CD14-positive monocyte (primary cell): ENCODE results near the gene ABCB10. TPM values are rescaled to one million over a fixed set of nuclear protein-coding genes. Genes with fewer than 3 reads are reported as not detected.

Experiments used
- DNase-seq, 3 donors: peaks; one replicate each; pipeline ENCODE4 v3.0.0-alpha.2; 2011 to 2022
- H2AFZ ChIP-seq: 2 replicates; pipeline ENCODE4 v1.6.0; 2012; ENCODE audit warnings: mild to moderate bottlenecking, low read depth, low read length, inconsistent platforms; ENCODE audit not compliant: insufficient read depth, poor library complexity, severe bottlenecking
- H3K27ac ChIP-seq, 2 donors: 1 replicate in 1 of 2; 2 replicates in 1 of 2; pipeline ENCODE4 v1.5.1; 2012 to 2013; ENCODE audit warnings: low read length in 2 of 2, control low read depth in 1 of 2, inconsistent platforms in 1 of 2, low read depth in 1 of 2, mild to moderate bottlenecking in 1 of 2
- H3K27me3 ChIP-seq, 2 donors: one replicate each; pipeline versions ENCODE4 v1.6.0 to v1.6.1; 2011 to 2013; ENCODE audit warnings: low read length in 2 of 2; ENCODE audit not compliant: control insufficient read depth in 2 of 2, insufficient read depth in 2 of 2
- H3K36me3 ChIP-seq, 2 donors: replicated peaks in 1 of 2; 1 replicate in 1 of 2; 2 replicates in 1 of 2; pipeline versions ENCODE4 v1.5.1 to v1.6.1; 2012 to 2013; ENCODE audit warnings: low read length in 2 of 2, control low read depth in 1 of 2, inconsistent platforms in 1 of 2, mild to moderate bottlenecking in 1 of 2; ENCODE audit not compliant: insufficient read depth in 2 of 2, control insufficient read depth in 1 of 2
- H3K4me1 ChIP-seq, 2 donors: 1 replicate in 1 of 2; 2 replicates in 1 of 2; pipeline versions ENCODE4 v1.5.1 to v1.6.1; 2012 to 2013; ENCODE audit warnings: low read length in 2 of 2, control low read depth in 1 of 2, inconsistent platforms in 1 of 2, mild to moderate bottlenecking in 1 of 2, moderate library complexity in 1 of 2; ENCODE audit not compliant: insufficient read depth in 2 of 2, control insufficient read depth in 1 of 2
- H3K4me2 ChIP-seq: replicated peaks from 2 replicates; pipeline ENCODE3; 2012; ENCODE audit warnings: low read length, moderate library complexity, mild to moderate bottlenecking; ENCODE audit not compliant: poor library complexity, severe bottlenecking; ENCODE audit errors: extremely low read depth
- H3K4me3 ChIP-seq, 3 experiments: fragments of 200-600 bp in 1 of 3; sonication (generic) in 1 of 3; replicated peaks in 1 of 3; 1 replicate in 2 of 3; 2 replicates in 1 of 3; pipeline ENCODE4 v1.5.1; 2011 to 2013; ENCODE audit warnings: low read length in 3 of 3, mild to moderate bottlenecking in 3 of 3, control low read depth in 2 of 3, low read depth in 2 of 3, inconsistent platforms in 1 of 3, moderate library complexity in 1 of 3
- H3K79me2 ChIP-seq: 2 replicates; pipeline ENCODE4 v1.6.0; 2012; ENCODE audit warnings: mild to moderate bottlenecking, control low read depth, inconsistent platforms, low read length, moderate library complexity; ENCODE audit not compliant: insufficient read depth
- H3K9ac ChIP-seq: 2 replicates; pipeline ENCODE4 v1.6.0; 2017; ENCODE audit warnings: low read length, mild to moderate bottlenecking; ENCODE audit not compliant: insufficient read depth, poor library complexity, severe bottlenecking
- H3K9me3 ChIP-seq, 2 donors: replicated peaks in 1 of 2; 1 replicate in 1 of 2; 2 replicates in 1 of 2; pipeline versions ENCODE4 v1.5.1 to v1.6.1; 2012 to 2013; ENCODE audit warnings: low read length in 2 of 2, control low read depth in 1 of 2; ENCODE audit not compliant: control insufficient read depth in 1 of 2, insufficient read depth in 1 of 2
- H4K20me1 ChIP-seq: 2 replicates; pipeline ENCODE4 v1.6.0; 2012; ENCODE audit warnings: mild to moderate bottlenecking, low read length, control low read depth, moderate library complexity; ENCODE audit not compliant: insufficient read depth
- H3K27ac Mint-ChIP-seq, 7 donors: one replicate each; pipeline ENCODE4 v1.8.0; 2020; ENCODE audit warnings: mild to moderate bottlenecking in 7 of 7, mixed read lengths in 7 of 7, moderate library complexity in 6 of 7, inconsistent platforms in 2 of 7
- H3K27me3 Mint-ChIP-seq, 3 donors: one replicate each; pipeline ENCODE4 v1.8.0; 2021 to 2022; ENCODE audit warnings: low read depth in 3 of 3, mild to moderate bottlenecking in 3 of 3, mixed read lengths in 3 of 3, moderate library complexity in 3 of 3, inconsistent platforms in 1 of 3
- H3K36me3 Mint-ChIP-seq, 2 donors: one replicate each; pipeline ENCODE4 v1.8.0; 2020; ENCODE audit warnings: mixed read lengths in 2 of 2, inconsistent platforms in 1 of 2, mild to moderate bottlenecking in 1 of 2
- H3K4me1 Mint-ChIP-seq: one replicate; pipeline ENCODE4 v1.8.0; 2020; ENCODE audit warnings: mild to moderate bottlenecking, mixed read lengths
- H3K4me3 Mint-ChIP-seq, 2 donors: one replicate each; pipeline ENCODE4 v1.8.0; 2020; ENCODE audit warnings: mild to moderate bottlenecking in 2 of 2, mixed read lengths in 2 of 2, moderate library complexity in 1 of 2
- H3K9me3 Mint-ChIP-seq, 7 donors: one replicate each; pipeline ENCODE4 v1.8.0; 2020 to 2022; ENCODE audit warnings: mixed read lengths in 7 of 7, mild to moderate bottlenecking in 6 of 7, moderate library complexity in 6 of 7, inconsistent platforms in 2 of 7
- WGBS: methylation state at CpG from one replicate; pipeline ENCODE4 v1.1.5; 2013; ENCODE audit warnings: missing lambda C conversion rate; ENCODE audit not compliant: insufficient coverage; 5-methylcytosine and 5-hydroxymethylcytosine counted together
- intact Hi-C, 2 donors: fragments of 100-400 bp; cut with micrococcal nuclease; formaldehyde crosslinking; loops; one replicate each; pipeline versions ENCODE4 v1.15.0 to v1.15.1; 2023
- polyA plus RNA-seq, 3 donors: library from polyadenylated mRNA; depleted of rRNA in 1 of 3; unstranded in 2 of 3; stranded (reverse) in 1 of 3; fragments of 300-500 nt in 2 of 3; fragments of >200 nt in 1 of 3; fragmentation: Illumina TruSeq in 2 of 3; gene quantifications; 1 replicate in 2 of 3; 2 replicates in 1 of 3; pipeline ENCODE4 v1.2.3, GENCODE V29; 2012 to 2021
- TF ChIP-seq, protein P1 (sequence below): fragments of 200-600 bp; IDR thresholded peaks from one replicate; pipeline ENCODE4 v1.8.0; 2022; ENCODE audit warnings: antibody characterized with exemption, mild to moderate bottlenecking

ABCB10 gene
- polyA plus RNA-seq, 3 donors: 5.4 to 12.9 (median 11.4) TPM

DNA sequence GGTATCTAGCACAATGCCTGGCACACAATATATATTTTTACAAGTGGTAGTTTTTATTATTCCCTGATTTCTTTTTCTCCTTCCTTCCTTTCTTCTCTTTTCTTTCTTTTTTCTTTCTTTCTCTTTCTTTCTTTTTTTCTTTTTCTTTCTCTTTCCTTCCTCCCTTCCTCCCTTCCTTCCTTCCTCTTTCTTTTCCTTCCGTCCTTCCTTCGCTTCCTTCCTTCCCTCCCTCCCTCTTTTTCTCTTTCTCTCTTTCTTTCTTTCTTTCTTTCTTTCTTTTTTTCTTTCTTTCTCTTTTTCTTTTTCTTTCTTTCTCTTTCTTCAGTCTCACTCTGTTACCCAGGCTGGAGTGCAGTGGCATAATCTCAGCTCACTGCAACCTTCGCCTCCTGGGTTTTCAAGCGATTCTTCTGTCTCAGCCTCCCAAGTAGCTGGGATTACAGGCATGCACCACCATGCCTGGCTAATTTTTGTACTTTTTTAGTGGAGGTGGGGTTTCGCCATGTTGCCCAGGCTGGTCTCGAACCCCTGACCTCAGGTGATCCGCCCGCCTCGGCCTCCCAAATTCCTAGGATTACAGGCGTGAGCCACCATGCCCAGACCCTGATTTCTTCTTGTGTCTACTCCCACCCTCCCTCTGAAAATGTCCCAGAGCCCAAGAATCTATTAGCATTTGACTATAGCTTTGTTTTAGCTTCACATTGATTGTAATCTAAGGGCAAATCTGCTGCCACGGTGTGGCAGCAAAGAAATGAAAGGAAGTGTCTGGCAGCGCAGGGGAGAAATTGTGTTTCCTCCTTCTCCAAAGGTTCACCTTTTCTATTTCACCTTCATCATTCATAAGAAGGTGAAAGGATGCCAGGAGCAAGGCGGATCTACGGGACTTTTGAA is 19.9 kb upstream of the ABCB10 start:
- Histone ChIP-seq H3K36me3 (no peaks in the 10 kb centered on the region), H3K9ac (peak overlapping the region; percentile 53), H3K27ac (peak overlapping the region; percentile 22 to 79), H3K4me2 (peak overlapping the region; percentile 81), H3K9me3 (no peaks in the 10 kb centered on the region), H3K4me1 (peaks cover 31 to 40% of the 10 kb centered on the region in 2 donors), H4K20me1 (no peaks in the 10 kb centered on the region), H3K79me2 (no peaks in the 10 kb centered on the region), H3K4me3 (peak overlapping the region; percentile 29 to 76 (median 74)), H2AFZ (peak overlapping the region; percentile 72), H3K27me3 (no peaks in the 10 kb centered on the region)
- TF ChIP-seq, protein P1, sequence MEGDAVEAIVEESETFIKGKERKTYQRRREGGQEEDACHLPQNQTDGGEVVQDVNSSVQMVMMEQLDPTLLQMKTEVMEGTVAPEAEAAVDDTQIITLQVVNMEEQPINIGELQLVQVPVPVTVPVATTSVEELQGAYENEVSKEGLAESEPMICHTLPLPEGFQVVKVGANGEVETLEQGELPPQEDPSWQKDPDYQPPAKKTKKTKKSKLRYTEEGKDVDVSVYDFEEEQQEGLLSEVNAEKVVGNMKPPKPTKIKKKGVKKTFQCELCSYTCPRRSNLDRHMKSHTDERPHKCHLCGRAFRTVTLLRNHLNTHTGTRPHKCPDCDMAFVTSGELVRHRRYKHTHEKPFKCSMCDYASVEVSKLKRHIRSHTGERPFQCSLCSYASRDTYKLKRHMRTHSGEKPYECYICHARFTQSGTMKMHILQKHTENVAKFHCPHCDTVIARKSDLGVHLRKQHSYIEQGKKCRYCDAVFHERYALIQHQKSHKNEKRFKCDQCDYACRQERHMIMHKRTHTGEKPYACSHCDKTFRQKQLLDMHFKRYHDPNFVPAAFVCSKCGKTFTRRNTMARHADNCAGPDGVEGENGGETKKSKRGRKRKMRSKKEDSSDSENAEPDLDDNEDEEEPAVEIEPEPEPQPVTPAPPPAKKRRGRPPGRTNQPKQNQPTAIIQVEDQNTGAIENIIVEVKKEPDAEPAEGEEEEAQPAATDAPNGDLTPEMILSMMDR: no peak
- Mint-ChIP-seq H3K4me1 (peaks cover 31% of the 10 kb centered on the region), H3K9me3 (peaks cover 0 to 2% (median 0%) of the 10 kb centered on the region in 7 donors), H3K27me3 (peaks cover 0 to 3% (median 2%) of the 10 kb centered on the region in 3 donors), H3K27ac (peak overlapping the region; percentile 83 to 92 (median 88)), H3K4me3 (peak overlapping the region; percentile 74 to 88), H3K36me3 (no peaks in the 10 kb centered on the region)
- intact Hi-C loops: no loop called here
- no peak for DNase-seq
- 79% methylated on average over 8 of the region's 14 CpGs for WGBS

DNA sequence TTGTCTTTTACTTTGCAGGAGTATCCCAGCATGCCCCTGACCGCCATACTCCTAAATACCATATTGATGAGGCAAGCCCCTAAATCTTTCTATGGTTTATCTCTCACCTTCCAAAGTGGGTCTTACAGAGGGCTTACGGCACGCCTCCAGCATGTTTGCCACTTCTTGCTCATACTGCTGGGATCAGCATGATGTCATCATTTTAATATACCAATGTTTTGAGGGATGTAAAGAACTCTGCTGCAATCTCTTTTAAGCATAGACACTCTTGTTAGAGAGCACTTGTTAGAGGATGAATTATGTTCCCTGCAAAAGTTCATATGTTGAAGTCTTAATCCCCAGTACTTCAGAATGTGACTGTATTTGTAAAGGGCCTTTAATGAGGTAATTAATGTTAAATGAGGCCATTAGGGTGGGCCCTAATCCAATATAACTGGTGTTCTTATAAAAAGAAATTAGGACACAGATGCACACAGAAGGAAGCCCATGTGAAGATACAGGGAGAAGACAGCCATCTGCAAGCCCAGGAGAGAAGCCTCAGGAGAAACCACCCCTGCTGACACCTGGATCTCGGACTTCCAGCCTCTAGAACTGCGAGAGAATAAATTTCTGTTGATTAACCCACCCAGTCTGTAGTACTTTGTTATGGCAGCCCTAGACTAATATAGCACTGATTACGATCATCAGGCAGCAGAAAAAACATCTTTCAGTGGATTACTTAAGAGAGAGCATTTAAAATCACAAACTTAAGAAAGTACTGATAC is 16.4 kb upstream of the ABCB10 start:
- Mint-ChIP-seq H3K4me1 (peaks cover 24% of the 10 kb centered on the region), H3K4me3 (no peak overlapping the region), H3K27ac (no peak overlapping the region), H3K9me3 (no peaks in the 10 kb centered on the region), H3K36me3 (no peaks in the 10 kb centered on the region), H3K27me3 (peaks cover 0 to 3% (median 2%) of the 10 kb centered on the region in 3 donors)
- H3K79me2 ChIP-seq: no peaks in the 10 kb centered on the region
- H3K4me3 ChIP-seq: no peak overlapping the region
- DNase-seq: no peak
- H3K9me3 ChIP-seq: no peaks in the 10 kb centered on the region
- TF ChIP-seq, protein P1: no peak
- no peak overlapping the region for H2AFZ ChIP-seq
- no CpG with 5 or more reads among the region's 6 CpGs for WGBS
- peaks cover 18 to 24% of the 10 kb centered on the region in 2 donors for H3K4me1 ChIP-seq
- H4K20me1 ChIP-seq: no peaks in the 10 kb centered on the region
- no peak overlapping the region for H3K4me2 ChIP-seq
- no peaks in the 10 kb centered on the region for H3K36me3 ChIP-seq
- H3K9ac ChIP-seq: no peak overlapping the region
- no peak overlapping the region for H3K27ac ChIP-seq
- no peaks in the 10 kb centered on the region for H3K27me3 ChIP-seq
- intact Hi-C loops: no loop called here
